Right atrium auricular region (tissue), 2 donors: ENCODE results near the gene HOXD12. TPM values are rescaled to one million over a fixed set of nuclear protein-coding genes. Genes with fewer than 3 reads are reported as not detected.

Experiments used
- DNase-seq: peaks from one replicate; pipeline ENCODE4 v3.0.0-alpha.2; 2019; ENCODE audit warnings: low spot score
- H3K27ac ChIP-seq, 2 donors: fragments of 200-600 bp; sonication (generic); 1 replicate in 1 of 2; 2 replicates in 1 of 2; pipeline ENCODE4 v1.5.1; 2016 to 2019
- H3K27me3 ChIP-seq, 2 donors: fragments of 200-600 bp; sonication (generic); one replicate each; pipeline versions ENCODE4 v1.5.1 to v1.6.0; 2017 to 2019
- H3K36me3 ChIP-seq: fragments of 200-600 bp; sonication (generic); one replicate; pipeline ENCODE4 v1.5.1; 2016
- H3K4me1 ChIP-seq, 2 donors: fragments of 200-600 bp; sonication (generic); one replicate each; pipeline versions ENCODE4 v1.5.1 to v1.6.0; 2017 to 2019
- H3K4me3 ChIP-seq, 2 donors: fragments of 200-600 bp; sonication (generic); 1 replicate in 1 of 2; 2 replicates in 1 of 2; pipeline ENCODE4 v1.5.1; 2017 to 2019; ENCODE audit warnings: mild to moderate bottlenecking in 1 of 2, moderate library complexity in 1 of 2
- H3K9me3 ChIP-seq, 2 donors: fragments of 200-600 bp; sonication (generic); one replicate each; pipeline ENCODE4 v1.5.1; 2019
- CTCF ChIP-seq, 2 donors: fragments of 200-600 bp; sonication (generic); IDR thresholded peaks; one replicate each; pipeline ENCODE4 v1.5.1; 2019; ENCODE audit warnings: antibody characterized with exemption in 2 of 2
- total RNA-seq, 2 donors: library from RNA; depleted of rRNA; stranded (reverse); fragments of >200 nt; gene quantifications; one replicate each; pipeline ENCODE4 v1.1.0, GENCODE V29; 2016

Gene HOXD12
- total RNA-seq, 2 donors from 2014 or later, result not detected

GRCh38 chr2:176127774-176128072 lies 28.1 kb downstream of the HOXD12 start:
- Histone ChIP-seq H3K27ac (no peak overlapping the region), H3K4me3 (no peak overlapping the region), H3K4me1 (peaks cover 0 to 30% of the 10 kb centered on the region in 2 donors), H3K9me3 (no peaks in the 10 kb centered on the region), H3K27me3 (peaks cover 51 to 70% of the 10 kb centered on the region in 2 donors), H3K36me3 (no peaks in the 10 kb centered on the region)
- no peak for DNase-seq
- no peak for TF ChIP-seq CTCF (IDR thresholded peaks at IDR 0.05)

- H3K36me3 ChIP-seq, result no peaks in the 10 kb centered on the region
- TF ChIP-seq CTCF (IDR thresholded peaks at IDR 0.05), result no peak
- H3K27ac ChIP-seq, result peak overlapping the region in 1 of 2 donors; percentile 26
- H3K27me3 ChIP-seq, result peaks cover 54 to 69% of the 10 kb centered on the region in 2 donors
- no peaks in the 10 kb centered on the region for H3K9me3 ChIP-seq
- H3K4me3 ChIP-seq, result peak overlapping the region in 1 of 2 donors; percentile 52
- peaks cover 0 to 24% of the 10 kb centered on the region in 2 donors for H3K4me1 ChIP-seq
- DNase-seq, result no peak
Measured at GRCh38 chr2:176128172-176128981, 28.8 kb downstream of the HOXD12 start.

GRCh38 chr2:176128982-176129796 lies 29.6 kb downstream of the HOXD12 start, which contains the start of gene HOXD8:
Gene HOXD8, plus strand, starts transcription at chr2:176129705. Its CDS starts 662 bp downstream, at chr2:176130367.
- peak within 1 kb of the TSS; percentile 38 to 52 for H3K4me3 ChIP-seq
- H3K36me3 ChIP-seq, result no peaks in the 10 kb centered on the region
- H3K27ac ChIP-seq, result peak within 1 kb of the TSS; percentile 60 to 79
- TF ChIP-seq CTCF (IDR thresholded peaks at IDR 0.05), result no peak
- H3K9me3 ChIP-seq, result no peaks in the 10 kb centered on the region
- H3K4me1 ChIP-seq, result peaks cover 0 to 23% of the 10 kb centered on the region in 2 donors
- DNase-seq, result no peak
- H3K27me3 ChIP-seq, result peaks cover 48 to 63% of the 10 kb centered on the region in 2 donors

- no peak for DNase-seq
- H3K27ac ChIP-seq, result peak overlapping the region; percentile 60 to 79
- no peaks in the 10 kb centered on the region for H3K36me3 ChIP-seq
- H3K4me3 ChIP-seq, result peak overlapping the region; percentile 15 to 52
- no peaks in the 10 kb centered on the region for H3K9me3 ChIP-seq
- H3K27me3 ChIP-seq, result peaks cover 44 to 61% of the 10 kb centered on the region in 2 donors
- H3K4me1 ChIP-seq, result peaks cover 0 to 23% of the 10 kb centered on the region in 2 donors
- no peak for TF ChIP-seq CTCF (IDR thresholded peaks at IDR 0.05)
Measured at GRCh38 chr2:176129813-176130146, 30.2 kb downstream of the HOXD12 start.

GRCh38 chr2:176130147-176130956 lies 30.8 kb downstream of the HOXD12 start:
- Histone ChIP-seq H3K36me3 (no peaks in the 10 kb centered on the region), H3K9me3 (no peaks in the 10 kb centered on the region), H3K27ac (peak overlapping the region; percentile 52 to 79), H3K27me3 (peaks cover 42 to 56% of the 10 kb centered on the region in 2 donors), H3K4me3 (peak overlapping the region; percentile 38 to 52), H3K4me1 (peaks cover 0 to 23% of the 10 kb centered on the region in 2 donors)
- TF ChIP-seq CTCF (IDR thresholded peaks at IDR 0.05), result peak in 1 of 2 donors; percentile 20
- no peak for DNase-seq
